ENCODE data around the gene ACKR2.

The ACKR2 gene

GRCh38 chr3:42855219-42855546 lies 45.9 kb downstream of the ACKR2 start:
- no peak for DNase-seq (ENCODE audit: low read depth)
- TF ChIP-seq CTCF (IDR thresholded peaks at IDR 0.05; ENCODE audit: low read depth, low read length, missing control alignments): no peak
- H3K4me3 ChIP-seq (ENCODE audit: low read depth, low read length): no peak overlapping the region

GRCh38 chr3:42855547-42856380 lies 46.5 kb downstream of the ACKR2 start:
- TF ChIP-seq CTCF (IDR thresholded peaks at IDR 0.05; ENCODE audit: low read depth, low read length, missing control alignments): no peak
- no peak overlapping the region for H3K4me3 ChIP-seq (ENCODE audit: low read depth, low read length)
- DNase-seq (ENCODE audit: low read depth): no peak

GRCh38 chr3:42856544-42856943 lies 47.3 kb downstream of the ACKR2 start:
- TF ChIP-seq CTCF (IDR thresholded peaks at IDR 0.05; ENCODE audit: low read depth, low read length, missing control alignments): no peak
- H3K4me3 ChIP-seq (ENCODE audit: low read depth, low read length): no peak overlapping the region

GRCh38 chr3:42864321-42864950 lies 55.2 kb downstream of the ACKR2 start:
- no peak for DNase-seq (ENCODE audit: low read depth)
- no peak overlapping the region for H3K4me3 ChIP-seq (ENCODE audit: low read depth, low read length)
- TF ChIP-seq CTCF (IDR thresholded peaks at IDR 0.05; ENCODE audit: low read depth, low read length, missing control alignments): no peak

More at GRCh38 chr3:42856544-42856943, 47.3 kb downstream of the ACKR2 start:
- no peak for DNase-seq (ENCODE audit: low read depth)

GRCh38 chr3:42865256-42865655 lies 56.0 kb downstream of the ACKR2 start:
- H3K4me3 ChIP-seq (ENCODE audit: low read depth, low read length): no peak overlapping the region
- no peak for TF ChIP-seq CTCF (IDR thresholded peaks at IDR 0.05; ENCODE audit: low read depth, low read length, missing control alignments)
- DNase-seq (ENCODE audit: low read depth): no peak

GRCh38 chr3:42867138-42867537 lies 57.9 kb downstream of the ACKR2 start:
- H3K4me3 ChIP-seq (ENCODE audit: low read depth, low read length): no peak overlapping the region
- no peak for TF ChIP-seq CTCF (IDR thresholded peaks at IDR 0.05; ENCODE audit: low read depth, low read length, missing control alignments)
- no peak for DNase-seq (ENCODE audit: low read depth)
